ENCODE measurements around the gene CR1.

GRCh38 chr1:207654320-207654719 lies 158.4 kb downstream of the CR1 start:
- TF ChIP-seq, protein P1, sequence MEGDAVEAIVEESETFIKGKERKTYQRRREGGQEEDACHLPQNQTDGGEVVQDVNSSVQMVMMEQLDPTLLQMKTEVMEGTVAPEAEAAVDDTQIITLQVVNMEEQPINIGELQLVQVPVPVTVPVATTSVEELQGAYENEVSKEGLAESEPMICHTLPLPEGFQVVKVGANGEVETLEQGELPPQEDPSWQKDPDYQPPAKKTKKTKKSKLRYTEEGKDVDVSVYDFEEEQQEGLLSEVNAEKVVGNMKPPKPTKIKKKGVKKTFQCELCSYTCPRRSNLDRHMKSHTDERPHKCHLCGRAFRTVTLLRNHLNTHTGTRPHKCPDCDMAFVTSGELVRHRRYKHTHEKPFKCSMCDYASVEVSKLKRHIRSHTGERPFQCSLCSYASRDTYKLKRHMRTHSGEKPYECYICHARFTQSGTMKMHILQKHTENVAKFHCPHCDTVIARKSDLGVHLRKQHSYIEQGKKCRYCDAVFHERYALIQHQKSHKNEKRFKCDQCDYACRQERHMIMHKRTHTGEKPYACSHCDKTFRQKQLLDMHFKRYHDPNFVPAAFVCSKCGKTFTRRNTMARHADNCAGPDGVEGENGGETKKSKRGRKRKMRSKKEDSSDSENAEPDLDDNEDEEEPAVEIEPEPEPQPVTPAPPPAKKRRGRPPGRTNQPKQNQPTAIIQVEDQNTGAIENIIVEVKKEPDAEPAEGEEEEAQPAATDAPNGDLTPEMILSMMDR (optimal IDR thresholded peaks at IDR 0.05 in 1 of 3, IDR thresholded peaks at IDR 0.05 in 1 of 3, conservative IDR thresholded peaks at IDR 0.05 in 1 of 3; ENCODE audit: extremely low read depth in 1 of 3, insufficient read depth in 2 of 3, low read length in 3 of 3), result no peak
- no peak for TF ChIP-seq EZH2 (IDR thresholded peaks at IDR 0.05; ENCODE audit: low read length)

Measured in keratinocyte (primary cell).